GM12873 (cell line): Measurements from ENCODE around the gene LRRC23.

ENCODE experiments used
- CTCF ChIP-seq: IDR thresholded peaks from 2 replicates; pipeline ENCODE4 v1.5.1; 2012; ENCODE audit warnings: low read depth, mild to moderate bottlenecking, moderate library complexity, low read length, control low read depth; ENCODE audit not compliant: insufficient read depth; ENCODE audit errors: missing control alignments

The LRRC23 gene, protein sequence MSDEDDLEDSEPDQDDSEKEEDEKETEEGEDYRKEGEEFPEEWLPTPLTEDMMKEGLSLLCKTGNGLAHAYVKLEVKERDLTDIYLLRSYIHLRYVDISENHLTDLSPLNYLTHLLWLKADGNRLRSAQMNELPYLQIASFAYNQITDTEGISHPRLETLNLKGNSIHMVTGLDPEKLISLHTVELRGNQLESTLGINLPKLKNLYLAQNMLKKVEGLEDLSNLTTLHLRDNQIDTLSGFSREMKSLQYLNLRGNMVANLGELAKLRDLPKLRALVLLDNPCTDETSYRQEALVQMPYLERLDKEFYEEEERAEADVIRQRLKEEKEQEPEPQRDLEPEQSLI

DNA sequence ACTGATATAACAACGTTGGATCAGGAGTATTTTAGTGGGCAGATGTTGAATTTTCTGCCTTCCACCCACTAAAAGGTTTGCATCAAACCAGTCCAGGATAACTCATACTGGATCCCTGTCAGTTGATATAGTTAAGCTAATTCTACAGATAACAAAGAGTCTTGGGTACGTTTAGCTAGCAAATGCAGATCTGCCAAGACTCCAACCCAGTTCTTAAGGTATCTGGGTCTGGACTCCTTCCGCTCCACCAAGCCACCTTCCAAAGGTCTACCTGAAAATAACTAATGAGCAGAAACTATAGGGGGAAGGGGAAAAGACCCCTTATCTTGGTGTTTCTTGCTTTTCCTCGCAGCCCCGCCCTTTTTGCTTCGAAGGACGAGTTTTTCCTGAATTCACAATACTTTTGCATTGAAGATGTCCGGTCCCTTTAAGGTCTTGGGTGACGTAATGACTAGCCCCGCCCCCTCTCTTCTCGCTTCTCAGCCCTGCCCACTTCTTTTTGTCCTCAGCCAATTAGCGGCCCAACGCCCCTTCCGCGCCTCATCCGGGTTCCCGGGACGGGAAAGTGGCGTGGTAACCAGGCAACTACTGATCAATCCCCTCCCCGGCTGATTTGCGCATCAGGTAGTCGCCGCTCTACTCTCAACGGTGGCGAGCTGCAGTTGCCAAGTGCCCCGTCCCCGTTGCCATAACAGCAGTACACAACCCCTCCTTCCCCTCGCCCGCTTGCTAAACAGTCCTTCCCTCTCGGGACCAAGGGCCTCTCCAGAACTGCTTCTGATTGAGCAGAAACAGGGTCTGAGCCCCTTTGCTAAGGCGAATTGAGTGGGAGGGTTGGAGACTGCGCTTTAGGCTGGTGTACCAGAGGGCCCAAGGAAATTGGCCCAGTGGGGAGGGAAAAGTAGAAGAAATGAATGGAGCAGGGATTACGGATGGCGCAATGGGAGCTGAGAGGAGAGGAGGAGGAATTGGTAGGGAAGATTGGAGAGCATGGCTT lies at the start of gene LRRC23:
TSS of gene LRRC23 (plus strand) at position 543 of the 997 bp plus-strand sequence. CDS start 812 bp downstream, outside the sequence.
- TF ChIP-seq CTCF = no peak

GRCh38 chr12:6855322-6855721 lies 49.3 kb upstream of the LRRC23 start:
- no peak for TF ChIP-seq CTCF

DNA sequence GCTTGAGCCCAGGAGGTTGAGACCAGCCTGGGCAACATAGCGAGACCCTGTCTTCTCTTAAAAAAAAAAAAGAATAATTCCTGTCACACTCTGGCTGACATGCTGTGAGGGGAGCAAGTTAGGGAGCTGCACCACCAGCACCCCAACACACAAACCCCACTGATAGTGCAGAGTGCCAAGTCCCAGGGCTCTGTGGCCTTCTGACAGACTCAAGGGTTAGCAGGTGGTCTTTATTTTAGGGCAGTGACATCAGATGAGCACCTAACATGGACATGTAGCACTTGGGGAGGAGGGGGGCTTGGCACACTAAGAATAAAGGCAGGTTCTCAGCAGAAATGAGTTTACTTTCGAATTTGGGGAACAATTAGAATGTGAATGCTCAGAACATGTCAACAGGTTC lies 45.8 kb upstream of the LRRC23 start:
- no peak for TF ChIP-seq CTCF

DNA sequence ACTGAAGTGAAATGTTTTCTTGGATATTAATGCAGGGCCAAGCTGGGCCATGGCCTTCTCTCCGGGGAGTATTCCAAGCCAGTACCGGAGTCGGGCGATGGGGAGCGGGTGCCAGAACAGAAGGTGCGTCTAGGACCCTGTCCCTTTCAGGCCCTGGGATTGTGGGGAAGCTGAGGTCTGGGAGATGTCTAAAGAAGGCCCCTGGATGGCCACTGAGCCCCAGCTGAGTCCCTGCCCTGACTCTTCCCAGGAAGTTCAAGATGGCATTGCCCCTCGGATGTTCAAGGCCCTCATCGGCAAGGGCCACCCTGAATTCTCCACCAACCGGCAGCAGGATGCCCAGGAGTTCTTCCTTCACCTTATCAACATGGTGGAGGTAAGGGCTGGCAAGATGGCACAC lies 44.5 kb upstream of the LRRC23 start:
- no peak for TF ChIP-seq CTCF

- TF ChIP-seq CTCF = no peak
Measured at GRCh38 chr12:6860942-6861341, 43.7 kb upstream of the LRRC23 start.

- no peak for TF ChIP-seq CTCF
Measured at GRCh38 chr12:6861391-6861790, 43.2 kb upstream of the LRRC23 start.

DNA sequence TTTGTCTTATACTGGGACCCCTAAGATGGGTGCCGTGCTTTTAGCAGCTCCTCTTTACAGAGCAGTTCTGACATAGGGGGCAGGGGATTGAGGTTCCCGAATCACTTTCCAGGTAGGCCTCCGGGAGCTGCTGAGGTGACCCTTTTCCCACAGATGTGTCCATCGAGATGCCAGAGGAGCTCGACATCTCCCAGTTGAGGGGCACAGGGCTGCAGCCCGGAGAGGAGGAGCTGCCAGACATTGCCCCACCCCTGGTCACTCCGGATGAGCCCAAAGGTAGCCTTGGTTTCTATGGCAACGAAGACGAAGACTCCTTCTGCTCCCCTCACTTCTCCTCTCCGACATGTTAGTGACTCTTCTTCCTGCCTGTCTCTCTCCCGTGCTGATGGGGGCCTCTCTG lies 41.6 kb upstream of the LRRC23 start:
- TF ChIP-seq CTCF = no peak
